PC-9 (cell line): ENCODE data around the gene SLC2A9. TPM values are rescaled to one million over a fixed set of nuclear protein-coding genes. Genes with fewer than 3 reads are reported as not detected.

Experiments
- BruUV-seq: library from RNA; stranded (reverse); fragments of 400-500 nt; replicated peaks from 2 replicates; lab custom pipeline; 2021; lab: Mats Ljungman, UMichigan
- CTCF ChIA-PET: fragments of 300-600 bp; sonication (Branson Sonifier 250); formaldehyde crosslinking; loops from one replicate; lab custom pipeline; 2022; ENCODE audit warnings: antibody characterized with exemption; lab: Charles Lee
- POLR2A ChIA-PET: fragments of 300-600 bp; sonication (Branson Sonifier 250); formaldehyde crosslinking; loops from one replicate; lab custom pipeline; 2022; ENCODE audit warnings: antibody characterized with exemption; ENCODE audit not compliant: unreplicated experiment; lab: Charles Lee
- DNase-seq, 2 experiments: peaks; one replicate each; pipeline versions ENCODE4 v3.0.0 to v3.0.0-alpha.2; 2015 to 2022; ENCODE audit warnings: mixed read lengths in 1 of 2
- H2AFZ ChIP-seq: fragments of 200-600 bp; sonication (generic); 2 replicates; pipeline ENCODE4 v1.8.1; 2017; ENCODE audit warnings: antibody characterized with exemption
- H3F3A ChIP-seq: fragments of 200-600 bp; sonication (generic); 2 replicates; pipeline ENCODE4 v1.8.1; 2017; ENCODE audit warnings: antibody characterized with exemption, mild to moderate bottlenecking, low read depth; ENCODE audit not compliant: insufficient read depth
- H3K27ac ChIP-seq: fragments of 200-600 bp; sonication (generic); 2 replicates; pipeline ENCODE4 v1.6.1; 2016; ENCODE audit warnings: mixed run types
- H3K27me3 ChIP-seq: fragments of 200-600 bp; sonication (generic); 2 replicates; pipeline ENCODE4 v1.6.1; 2016; ENCODE audit warnings: low read depth, mixed run types; ENCODE audit not compliant: insufficient read depth
- H3K36me3 ChIP-seq: fragments of 200-600 bp; sonication (generic); 2 replicates; pipeline ENCODE4 v1.6.1; 2016; ENCODE audit warnings: low read depth, mixed run types
- H3K4me1 ChIP-seq: fragments of 200-600 bp; sonication (generic); replicated peaks from 2 replicates; pipeline ENCODE4 v1.6.1; 2016; ENCODE audit warnings: mixed run types; ENCODE audit not compliant: insufficient read depth
- H3K4me2 ChIP-seq: fragments of 200-600 bp; sonication (generic); 2 replicates; pipeline ENCODE4 v1.6.1; 2017; ENCODE audit warnings: mixed run types
- H3K4me3 ChIP-seq: fragments of 200-600 bp; sonication (generic); 2 replicates; pipeline ENCODE4 v1.6.1; 2016; ENCODE audit warnings: mixed run types
- H3K79me2 ChIP-seq: fragments of 200-600 bp; sonication (generic); 2 replicates; pipeline ENCODE4 v1.6.1; 2017; ENCODE audit warnings: low read depth, mixed run types
- H3K9me2 ChIP-seq: fragments of 200-600 bp; sonication (generic); 2 replicates; pipeline ENCODE4 v1.8.1; 2017; ENCODE audit warnings: mild to moderate bottlenecking; ENCODE audit not compliant: insufficient read depth
- H3K9me3 ChIP-seq: fragments of 200-600 bp; sonication (generic); 2 replicates; pipeline ENCODE4 v1.8.1; 2016; ENCODE audit warnings: low read depth; ENCODE audit not compliant: insufficient read depth
- H4K20me1 ChIP-seq: fragments of 200-600 bp; sonication (generic); 2 replicates; pipeline ENCODE4 v1.8.1; 2017; ENCODE audit not compliant: insufficient read depth
- EZH2 ChIP-seq: fragments of 200-600 bp; sonication (generic); IDR thresholded peaks from 2 replicates; pipeline ENCODE4 v1.8.0; 2017; ENCODE audit warnings: antibody characterized with exemption, low read depth
- intact Hi-C: fragments of 100-400 bp; cut with micrococcal nuclease; formaldehyde crosslinking; loops from one replicate; pipeline ENCODE4 v1.10.0; 2022; ENCODE audit not compliant: unreplicated experiment
- total RNA-seq: library from RNA; stranded (reverse); gene quantifications from 2 replicates; pipeline ENCODE4 v1.2.3, GENCODE V29; 2021
- TF ChIP-seq, protein P1 (sequence below): fragments of 200-600 bp; sonication (generic); conservative IDR thresholded peaks from 2 replicates; pipeline ENCODE4 v1.6.1; 2017; ENCODE audit warnings: mixed run types, antibody characterized with exemption, mild to moderate bottlenecking, moderate library complexity

Gene SLC2A9
- total RNA-seq, 1 experiment from 2014 or later, result 0.28 TPM

DNA sequence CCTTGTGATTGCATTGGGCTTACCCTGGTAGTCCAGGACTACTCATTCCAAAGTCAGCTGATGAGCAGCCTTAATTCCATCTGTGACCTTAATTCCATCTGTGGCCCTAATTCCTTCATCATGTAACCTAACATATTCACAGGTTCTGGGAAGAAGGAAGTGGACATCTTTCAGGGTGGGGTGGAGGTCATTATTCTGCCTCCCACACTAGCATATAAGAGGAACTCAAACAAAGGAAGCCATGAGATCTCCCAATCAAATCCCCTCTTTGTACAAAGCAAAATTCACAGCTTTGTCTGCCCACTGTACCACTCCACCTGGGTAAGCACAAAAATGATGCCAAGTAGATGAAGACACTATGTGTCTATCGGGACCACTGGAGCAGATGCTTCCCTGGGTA is 87.3 kb downstream of the SLC2A9 start:
- no peak overlapping the region for H2AFZ ChIP-seq
- CTCF ChIA-PET, result no interaction called here
- POLR2A ChIA-PET, result no interaction called here

DNA sequence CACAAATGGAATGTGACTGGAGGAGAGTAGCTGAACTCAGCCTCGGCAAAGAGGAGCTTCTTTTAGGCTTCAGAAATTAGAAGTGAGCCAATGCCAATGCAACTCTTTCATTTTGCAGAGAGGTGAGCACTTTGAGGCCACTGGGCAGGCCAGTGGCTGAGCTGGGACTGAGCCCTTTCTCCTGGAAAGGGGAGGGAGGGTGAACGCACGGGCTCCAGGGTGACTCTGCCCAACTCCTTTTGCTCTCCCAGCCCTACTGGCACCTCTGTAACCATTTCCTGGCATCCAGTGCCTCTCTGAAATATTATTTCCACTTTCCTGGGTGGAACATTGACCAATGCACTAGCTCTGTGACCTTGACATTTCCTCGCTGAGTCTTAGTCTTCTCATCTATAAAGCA is 88.1 kb downstream of the SLC2A9 start:
- Histone ChIP-seq H3K79me2 (no peaks in the 10 kb centered on the region), H3K4me3 (no peak overlapping the region), H3K4me1 (no peaks in the 10 kb centered on the region), H3K9me3 (no peaks in the 10 kb centered on the region), H3K4me2 (no peak overlapping the region), H3K27ac (no peak overlapping the region), H3F3A (no peaks in the 10 kb centered on the region), H3K36me3 (no peaks in the 10 kb centered on the region), H2AFZ (no peak overlapping the region), H3K9me2 (no peaks in the 10 kb centered on the region), H4K20me1 (no peaks in the 10 kb centered on the region), H3K27me3 (peaks cover 13% of the 10 kb centered on the region)
- intact Hi-C loops, result no loop called here
- TF ChIP-seq EZH2, result no peak
- DNase-seq, result no peak
- CTCF ChIA-PET, result no interaction called here
- POLR2A ChIA-PET, result no interaction called here
- no TSS peak for BruUV-seq

More for the DNA sequence above, 87.3 kb downstream of the SLC2A9 start:
- no peak for TF ChIP-seq EZH2
- TF ChIP-seq, protein P1, sequence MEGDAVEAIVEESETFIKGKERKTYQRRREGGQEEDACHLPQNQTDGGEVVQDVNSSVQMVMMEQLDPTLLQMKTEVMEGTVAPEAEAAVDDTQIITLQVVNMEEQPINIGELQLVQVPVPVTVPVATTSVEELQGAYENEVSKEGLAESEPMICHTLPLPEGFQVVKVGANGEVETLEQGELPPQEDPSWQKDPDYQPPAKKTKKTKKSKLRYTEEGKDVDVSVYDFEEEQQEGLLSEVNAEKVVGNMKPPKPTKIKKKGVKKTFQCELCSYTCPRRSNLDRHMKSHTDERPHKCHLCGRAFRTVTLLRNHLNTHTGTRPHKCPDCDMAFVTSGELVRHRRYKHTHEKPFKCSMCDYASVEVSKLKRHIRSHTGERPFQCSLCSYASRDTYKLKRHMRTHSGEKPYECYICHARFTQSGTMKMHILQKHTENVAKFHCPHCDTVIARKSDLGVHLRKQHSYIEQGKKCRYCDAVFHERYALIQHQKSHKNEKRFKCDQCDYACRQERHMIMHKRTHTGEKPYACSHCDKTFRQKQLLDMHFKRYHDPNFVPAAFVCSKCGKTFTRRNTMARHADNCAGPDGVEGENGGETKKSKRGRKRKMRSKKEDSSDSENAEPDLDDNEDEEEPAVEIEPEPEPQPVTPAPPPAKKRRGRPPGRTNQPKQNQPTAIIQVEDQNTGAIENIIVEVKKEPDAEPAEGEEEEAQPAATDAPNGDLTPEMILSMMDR, result no peak
- Histone ChIP-seq H4K20me1 (no peaks in the 10 kb centered on the region), H3K27me3 (peaks cover 13% of the 10 kb centered on the region), H3K36me3 (no peaks in the 10 kb centered on the region), H3F3A (no peaks in the 10 kb centered on the region), H3K27ac (no peak overlapping the region), H3K4me3 (no peak overlapping the region), H3K4me2 (no peak overlapping the region), H3K4me1 (no peaks in the 10 kb centered on the region), H3K9me2 (no peaks in the 10 kb centered on the region), H3K79me2 (no peaks in the 10 kb centered on the region), H3K9me3 (no peaks in the 10 kb centered on the region)
- no TSS peak for BruUV-seq
- no peak for DNase-seq
- intact Hi-C loops, result no loop called here

DNA sequence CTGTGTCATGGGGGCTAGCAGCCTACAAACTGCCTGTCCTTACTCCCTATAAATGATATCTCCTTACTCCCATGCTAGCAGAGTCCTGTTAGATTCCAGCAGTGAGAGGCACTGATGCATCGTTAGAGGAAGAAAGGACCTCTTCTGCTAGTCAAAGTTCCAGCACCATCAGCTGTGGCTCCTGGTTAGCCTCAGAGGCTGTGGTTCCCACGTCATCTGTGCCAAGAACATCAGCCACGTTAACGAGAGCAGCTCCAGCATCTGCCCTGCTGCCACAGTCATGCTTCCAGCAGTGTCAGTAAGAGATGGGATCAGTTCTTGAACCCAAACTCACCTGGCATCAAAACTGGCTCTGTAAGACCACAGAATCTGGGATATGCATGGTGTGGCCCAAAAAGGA is 88.5 kb downstream of the SLC2A9 start:
- TF ChIP-seq, protein P1, result no peak
- TF ChIP-seq EZH2, result no peak
- Histone ChIP-seq H3K27me3 (peaks cover 13% of the 10 kb centered on the region), H3K4me1 (no peaks in the 10 kb centered on the region), H3K4me2 (no peak overlapping the region), H3K79me2 (no peaks in the 10 kb centered on the region), H2AFZ (no peak overlapping the region), H3K9me2 (no peaks in the 10 kb centered on the region), H3K36me3 (no peaks in the 10 kb centered on the region), H3K27ac (no peak overlapping the region), H3F3A (no peaks in the 10 kb centered on the region), H3K9me3 (no peaks in the 10 kb centered on the region), H4K20me1 (no peaks in the 10 kb centered on the region), H3K4me3 (no peak overlapping the region)
- intact Hi-C loops, result no loop called here
- POLR2A ChIA-PET, result no interaction called here
- no TSS peak for BruUV-seq
- CTCF ChIA-PET, result no interaction called here
- no peak for DNase-seq

DNA sequence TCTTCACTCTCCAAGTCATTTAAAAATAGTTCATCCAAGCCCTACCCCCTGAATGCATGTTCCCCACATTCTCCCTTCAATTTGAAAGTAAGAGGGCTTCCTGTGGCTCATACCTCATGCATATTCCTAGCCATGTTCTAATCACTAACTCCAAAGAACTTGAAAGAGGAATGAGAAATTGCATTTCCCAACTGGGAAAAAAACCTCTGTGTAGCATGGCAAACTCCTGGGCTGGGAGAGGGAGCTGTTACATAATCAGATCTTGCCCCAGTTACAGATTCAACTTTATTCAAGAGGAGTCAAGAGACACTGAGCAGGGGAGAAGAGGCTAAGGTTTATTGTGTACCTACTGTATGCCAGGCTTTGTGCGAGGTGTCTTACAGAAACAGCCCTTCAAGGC is 90.2 kb downstream of the SLC2A9 start:
- no peaks in the 10 kb centered on the region for H3K36me3 ChIP-seq
- H3K27ac ChIP-seq, result no peak overlapping the region
- no peaks in the 10 kb centered on the region for H3K9me2 ChIP-seq
- H3K4me2 ChIP-seq, result no peak overlapping the region
- H4K20me1 ChIP-seq, result no peaks in the 10 kb centered on the region
- H2AFZ ChIP-seq, result no peak overlapping the region
- no peak overlapping the region for H3K4me3 ChIP-seq
- TF ChIP-seq, protein P1, result no peak
- no peak for TF ChIP-seq EZH2
- no peaks in the 10 kb centered on the region for H3K9me3 ChIP-seq
- DNase-seq, result no peak
- ChIA-PET CTCF (no interaction called here), POLR2A (no interaction called here)
- no TSS peak for BruUV-seq
- H3F3A ChIP-seq, result no peaks in the 10 kb centered on the region
- H3K27me3 ChIP-seq, result peaks cover 5% of the 10 kb centered on the region
- intact Hi-C loops, result no loop called here
- H3K79me2 ChIP-seq, result no peaks in the 10 kb centered on the region
- H3K4me1 ChIP-seq, result no peaks in the 10 kb centered on the region
